Keratinocyte (primary cell): ENCODE data around the gene CDH1. TPM values are rescaled to one million over a fixed set of nuclear protein-coding genes. Genes with fewer than 3 reads are reported as not detected.

ENCODE experiments used
- DNase-seq: peaks from one replicate; pipeline ENCODE4 v3.0.0-alpha.2; 2011; ENCODE audit warnings: low read depth, missing footprints, low spot score
- FAIRE-seq: peaks from 2 replicates; lab custom pipeline; 2011; peaks lifted over from hg19 to GRCh38; lab: Jason Lieb, UNC
- H2AFZ ChIP-seq: 2 replicates; pipeline ENCODE4 v1.6.0; 2012; ENCODE audit warnings: low read length, control low read depth, inconsistent platforms; ENCODE audit not compliant: control insufficient read depth
- H3K27ac ChIP-seq: 2 replicates; pipeline ENCODE4 v1.5.1; 2011; ENCODE audit warnings: low read length; ENCODE audit not compliant: control insufficient read depth, insufficient read depth
- H3K27me3 ChIP-seq: 3 replicates; pipeline ENCODE4 v1.6.0; 2011; ENCODE audit warnings: low read length; ENCODE audit not compliant: control insufficient read depth, insufficient read depth; ENCODE audit errors: extremely low read depth
- H3K36me3 ChIP-seq, 2 experiments: 2 replicates in 1 of 2; 3 replicates in 1 of 2; pipeline ENCODE4 v1.5.1; 2011; ENCODE audit warnings: low read length in 2 of 2, mild to moderate bottlenecking in 1 of 2; ENCODE audit not compliant: control insufficient read depth in 2 of 2, insufficient read depth in 2 of 2; ENCODE audit errors: extremely low read depth in 1 of 2
- H3K4me1 ChIP-seq: 3 replicates; pipeline ENCODE4 v1.5.1; 2011; ENCODE audit warnings: low read length; ENCODE audit not compliant: control insufficient read depth, insufficient read depth; ENCODE audit errors: extremely low read depth
- H3K4me2 ChIP-seq: 3 replicates; pipeline ENCODE4 v1.6.0; 2011; ENCODE audit warnings: low read depth, low read length; ENCODE audit not compliant: control insufficient read depth, insufficient read depth; ENCODE audit errors: extremely low read depth
- H3K4me3 ChIP-seq, 3 experiments: fragments of 200-600 bp in 1 of 3; sonication (generic) in 1 of 3; 2 replicates in 2 of 3; 3 replicates in 1 of 3; pipeline ENCODE4 v1.5.1; 2011 to 2016; ENCODE audit warnings: low read length in 3 of 3, mild to moderate bottlenecking in 3 of 3, control low read depth in 2 of 3, inconsistent platforms in 1 of 3, low read depth in 1 of 3, mixed read lengths in 1 of 3, mixed run types in 1 of 3, moderate library complexity in 1 of 3; ENCODE audit not compliant: control insufficient read depth in 2 of 3, insufficient read depth in 2 of 3; ENCODE audit errors: extremely low read depth in 1 of 3
- H3K79me2 ChIP-seq: 2 replicates; pipeline ENCODE4 v1.6.0; 2012; ENCODE audit warnings: low read length; ENCODE audit not compliant: control insufficient read depth, insufficient read depth
- H3K9ac ChIP-seq: 3 replicates; pipeline ENCODE4 v1.6.0; 2011; ENCODE audit warnings: low read length; ENCODE audit not compliant: control insufficient read depth, insufficient read depth; ENCODE audit errors: extremely low read depth
- H3K9me1 ChIP-seq: 3 replicates; pipeline ENCODE4 v1.6.0; 2011; ENCODE audit warnings: low read length; ENCODE audit not compliant: control insufficient read depth, insufficient read depth; ENCODE audit errors: extremely low read depth
- H3K9me3 ChIP-seq: 2 replicates; pipeline ENCODE4 v1.5.1; 2012; ENCODE audit warnings: low read depth, low read length; ENCODE audit not compliant: control insufficient read depth
- H4K20me1 ChIP-seq: 3 replicates; pipeline ENCODE4 v1.6.0; 2011; ENCODE audit warnings: low read length; ENCODE audit not compliant: control insufficient read depth, insufficient read depth; ENCODE audit errors: extremely low read depth
- CTCF ChIP-seq, 3 experiments: IDR thresholded peaks in 1 of 3; conservative IDR thresholded peaks in 1 of 3; optimal IDR thresholded peaks in 1 of 3; 2 replicates in 2 of 3; 3 replicates in 1 of 3; pipeline versions ENCODE3 to v1.5.1; 2011; ENCODE audit warnings: low read length in 3 of 3, mild to moderate bottlenecking in 3 of 3, moderate library complexity in 2 of 3, control low read depth in 1 of 3, inconsistent platforms in 1 of 3; ENCODE audit not compliant: insufficient read depth in 2 of 3; ENCODE audit errors: extremely low read depth in 1 of 3
- EZH2 ChIP-seq: IDR thresholded peaks from one replicate; pipeline ENCODE4 v1.6.1; 2012; ENCODE audit warnings: inconsistent platforms, mild to moderate bottlenecking, low read length, moderate library complexity
- dilution Hi-C: fragments of 300-500 bp; cut with MboI; formaldehyde crosslinking; loops from one replicate; pipeline ENCODE4 v1.7.0; 2020; ENCODE audit warnings: low sequenced_read_pairs; ENCODE audit not compliant: extremely low pct_ligation_motif_present
- polyA plus RNA-seq, 5 experiments: library from polyadenylated mRNA; depleted of rRNA in 3 of 5; stranded (reverse) in 3 of 5; stranded (forward) in 1 of 5; unstranded in 1 of 5; fragments of >200 nt; gene quantifications; 1 replicate in 1 of 5; 2 replicates in 3 of 5; 3 replicates in 1 of 5; pipeline versions ENCODE4 v1.2.1 to v1.2.3, GENCODE V29; 2011 to 2012; ENCODE audit warnings: missing spikeins in 2 of 5, low read depth in 1 of 5, low replicate concordance in 1 of 5

Gene CDH1
- polyA plus RNA-seq, 1 donor (not counting 4 experiments of a cell fraction or from before 2014, with no cell fraction given), result 247 TPM

- Histone ChIP-seq H3K9ac (no peak overlapping the region), H3K4me2 (peak overlapping the region; percentile 72), H3K4me3 (no peak overlapping the region), H2AFZ (no peak overlapping the region), H3K27ac (no peak overlapping the region), H4K20me1 (no peaks in the 10 kb centered on the region), H3K4me1 (peaks cover 15% of the 10 kb centered on the region), H3K27me3 (no peaks in the 10 kb centered on the region), H3K79me2 (no peaks in the 10 kb centered on the region), H3K9me1 (no peaks in the 10 kb centered on the region), H3K36me3 (no peaks in the 10 kb centered on the region), H3K9me3 (no peaks in the 10 kb centered on the region)
- FAIRE-seq (no peak), DNase-seq (no peak)
- dilution Hi-C loops, result no loop called here
- TF ChIP-seq EZH2 (no peak), CTCF (optimal IDR thresholded peaks at IDR 0.05 in 1 of 3, IDR thresholded peaks at IDR 0.05 in 1 of 3, conservative IDR thresholded peaks at IDR 0.05 in 1 of 3; ENCODE audit: extremely low read depth in 1 of 3, insufficient read depth in 2 of 3, low read length in 3 of 3) (no peak)
These were observed 5.5 kb upstream of the CDH1 start for GRCh38 chr16:68731637-68732036.

- Histone ChIP-seq H3K27me3 (no peaks in the 10 kb centered on the region), H3K4me3 (peak overlapping the region in 1 of 3 experiments; percentile 15), H2AFZ (no peak overlapping the region), H3K9me3 (no peaks in the 10 kb centered on the region), H3K9ac (peak overlapping the region; percentile 20), H3K9me1 (no peaks in the 10 kb centered on the region), H4K20me1 (no peaks in the 10 kb centered on the region), H3K36me3 (no peaks in the 10 kb centered on the region), H3K79me2 (peaks cover under 1% of the 10 kb centered on the region), H3K4me1 (peaks cover 17% of the 10 kb centered on the region), H3K4me2 (peak overlapping the region; percentile 72), H3K27ac (peak overlapping the region; percentile 23)
- DNase-seq, result no peak
- dilution Hi-C loops, result no loop called here
- FAIRE-seq, result no peak
- no peak for TF ChIP-seq CTCF (optimal IDR thresholded peaks at IDR 0.05 in 1 of 3, IDR thresholded peaks at IDR 0.05 in 1 of 3, conservative IDR thresholded peaks at IDR 0.05 in 1 of 3; ENCODE audit: extremely low read depth in 1 of 3, insufficient read depth in 2 of 3, low read length in 3 of 3)
- TF ChIP-seq EZH2, result no peak
These were observed 4.9 kb upstream of the CDH1 start for GRCh38 chr16:68732042-68732680.
